Measurements from ENCODE around the gene SELENOS. TPM values are rescaled to one million over a fixed set of nuclear protein-coding genes. Genes with fewer than 3 reads are reported as not detected.

Gene SELENOS
- total and polyA plus RNA-seq, 2 donors from 2014 or later: 66.0 to 99.0 TPM

- no peak overlapping the region for H3K4me3 ChIP-seq (ENCODE audit: low read length in 3 of 3)
- DNase-seq: peak in 1 of 5 donors; percentile 13
- H3K36me3 ChIP-seq (ENCODE audit: control insufficient read depth in 2 of 3, insufficient read depth in 3 of 3, low read length in 3 of 3): no peaks in the 10 kb centered on the region
- TF ChIP-seq CTCF (IDR thresholded peaks at IDR 0.05; ENCODE audit: borderline replicate concordance, extremely low read depth, insufficient read depth): no peak
- no peaks in the 10 kb centered on the region for H3K27me3 ChIP-seq (ENCODE audit: control insufficient read depth, insufficient read depth, low read length)
- H3K9ac ChIP-seq (ENCODE audit: low read length in 3 of 3): no peak overlapping the region
- no peaks in the 10 kb centered on the region for H3K9me3 ChIP-seq (ENCODE audit: control insufficient read depth in 2 of 3, insufficient read depth in 1 of 3, low read length in 3 of 3)
- no peaks in the 10 kb centered on the region for H3K4me1 ChIP-seq (ENCODE audit: control insufficient read depth in 2 of 3, insufficient read depth in 2 of 3, low read depth in 1 of 3, low read length in 3 of 3)
- intact Hi-C loops (cut with DNase I): no loop called here
- FAIRE-seq: no peak
- H3K27ac ChIP-seq (ENCODE audit: low read depth in 2 of 2, low read length in 2 of 2): no peak overlapping the region
Observed at GRCh38 chr15:101314336-101315125, 37.2 kb upstream of the SELENOS start.

GRCh38 chr15:101313041-101313761 lies 35.9 kb upstream of the SELENOS start:
- no peaks in the 10 kb centered on the region for H3K4me1 ChIP-seq (ENCODE audit: control insufficient read depth in 2 of 3, insufficient read depth in 2 of 3, low read depth in 1 of 3, low read length in 3 of 3)
- no peak overlapping the region for H3K9ac ChIP-seq (ENCODE audit: low read length in 3 of 3)
- FAIRE-seq (no peak), DNase-seq (peak in 1 of 5 donors; percentile 5)
- intact Hi-C loops (cut with DNase I): no loop called here
- TF ChIP-seq CTCF (IDR thresholded peaks at IDR 0.05; ENCODE audit: borderline replicate concordance, extremely low read depth, insufficient read depth): no peak
- no peak overlapping the region for H3K4me3 ChIP-seq (ENCODE audit: low read length in 3 of 3)
- no peak overlapping the region for H3K27ac ChIP-seq (ENCODE audit: low read depth in 2 of 2, low read length in 2 of 2)
- H3K9me3 ChIP-seq (ENCODE audit: control insufficient read depth in 2 of 3, insufficient read depth in 1 of 3, low read length in 3 of 3): no peaks in the 10 kb centered on the region
- H3K36me3 ChIP-seq (ENCODE audit: control insufficient read depth in 2 of 3, insufficient read depth in 3 of 3, low read length in 3 of 3): no peaks in the 10 kb centered on the region
- H3K27me3 ChIP-seq (ENCODE audit: control insufficient read depth, insufficient read depth, low read length): no peaks in the 10 kb centered on the region

GRCh38 chr15:101310508-101310907 lies 33.2 kb upstream of the SELENOS start:
- Histone ChIP-seq H3K27me3 (ENCODE audit: control insufficient read depth, insufficient read depth, low read length) (no peaks in the 10 kb centered on the region), H3K9ac (ENCODE audit: low read length in 3 of 3) (no peak overlapping the region), H3K36me3 (ENCODE audit: control insufficient read depth in 2 of 3, insufficient read depth in 3 of 3, low read length in 3 of 3) (no peaks in the 10 kb centered on the region), H3K9me3 (ENCODE audit: control insufficient read depth in 2 of 3, insufficient read depth in 1 of 3, low read length in 3 of 3) (no peaks in the 10 kb centered on the region), H3K4me3 (ENCODE audit: low read length in 3 of 3) (no peak overlapping the region), H3K4me1 (ENCODE audit: control insufficient read depth in 2 of 3, insufficient read depth in 2 of 3, low read depth in 1 of 3, low read length in 3 of 3) (no peaks in the 10 kb centered on the region), H3K27ac (ENCODE audit: low read depth in 2 of 2, low read length in 2 of 2) (no peak overlapping the region)
- DNase-seq (peak in 2 of 5 donors; percentile 12 to 35), FAIRE-seq (no peak)
- intact Hi-C loops (cut with DNase I): no loop called here
- no peak for TF ChIP-seq CTCF (IDR thresholded peaks at IDR 0.05; ENCODE audit: borderline replicate concordance, extremely low read depth, insufficient read depth)

All from kidney (tissue), 14 donors.